HG02938 (cell line): ENCODE results near the gene TRAF3.

Experiments
- ATAC-seq: cut with Tn5 transposase; IDR thresholded peaks from one replicate; pipeline ENCODE4 v1.9.1; 2021; ENCODE audit warnings: mild to moderate bottlenecking, moderate library complexity; ENCODE audit not compliant: unreplicated experiment

TRAF3 gene, protein sequence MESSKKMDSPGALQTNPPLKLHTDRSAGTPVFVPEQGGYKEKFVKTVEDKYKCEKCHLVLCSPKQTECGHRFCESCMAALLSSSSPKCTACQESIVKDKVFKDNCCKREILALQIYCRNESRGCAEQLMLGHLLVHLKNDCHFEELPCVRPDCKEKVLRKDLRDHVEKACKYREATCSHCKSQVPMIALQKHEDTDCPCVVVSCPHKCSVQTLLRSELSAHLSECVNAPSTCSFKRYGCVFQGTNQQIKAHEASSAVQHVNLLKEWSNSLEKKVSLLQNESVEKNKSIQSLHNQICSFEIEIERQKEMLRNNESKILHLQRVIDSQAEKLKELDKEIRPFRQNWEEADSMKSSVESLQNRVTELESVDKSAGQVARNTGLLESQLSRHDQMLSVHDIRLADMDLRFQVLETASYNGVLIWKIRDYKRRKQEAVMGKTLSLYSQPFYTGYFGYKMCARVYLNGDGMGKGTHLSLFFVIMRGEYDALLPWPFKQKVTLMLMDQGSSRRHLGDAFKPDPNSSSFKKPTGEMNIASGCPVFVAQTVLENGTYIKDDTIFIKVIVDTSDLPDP

DNA sequence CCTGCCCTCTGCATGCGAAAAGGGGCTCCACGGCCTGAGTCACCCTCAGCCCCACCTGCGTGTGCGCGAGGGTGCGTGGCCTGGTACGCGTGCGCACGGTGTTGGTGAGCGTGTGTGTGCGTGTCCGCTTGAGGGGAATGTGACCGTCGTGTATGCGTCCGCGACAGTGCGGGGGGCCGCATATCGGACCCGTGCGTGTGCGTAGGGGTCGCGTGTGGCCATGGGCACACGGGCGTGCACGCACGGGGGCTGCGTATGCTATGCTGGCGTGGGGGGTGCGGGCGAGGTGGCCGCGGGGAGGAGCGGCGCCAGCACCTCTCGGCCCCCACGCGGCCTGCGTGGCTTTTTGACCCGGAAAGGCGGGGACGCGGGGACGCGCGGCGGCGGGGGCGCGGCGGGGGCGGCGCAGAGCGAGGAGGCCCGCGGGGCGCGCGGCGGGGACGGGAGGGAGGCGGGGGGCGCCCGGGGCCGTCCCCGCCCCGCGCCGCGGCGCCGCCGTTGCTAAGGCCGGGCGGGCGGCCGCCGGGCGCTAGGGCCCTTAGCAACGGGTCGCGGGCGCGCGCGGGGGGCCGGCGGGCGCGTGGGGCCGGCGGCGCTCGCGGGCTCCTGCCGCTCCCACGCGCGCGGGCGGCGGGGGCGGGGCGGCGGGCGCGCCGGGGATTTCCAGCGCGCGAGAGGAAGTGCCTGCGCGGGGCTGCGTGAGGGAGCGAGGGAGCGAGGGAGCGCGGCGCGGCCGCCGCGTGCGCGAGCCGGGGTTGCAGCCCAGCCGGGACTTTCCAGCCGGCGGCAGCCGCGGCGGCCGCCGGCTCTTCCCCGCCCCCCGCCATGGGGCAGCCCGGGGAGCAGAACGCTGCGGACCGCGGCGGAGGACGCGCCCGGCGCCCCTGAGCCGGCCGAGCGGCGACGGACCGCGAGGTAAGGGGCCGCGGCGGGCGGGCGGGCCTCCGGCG is at the start of gene TRAF3:
Gene TRAF3, plus strand, starts transcription at position 689 of the 950 bp plus-strand sequence. CDS start 92,753 bp downstream, outside the sequence.
- peak; percentile 35 for ATAC-seq

GRCh38 chr14:102728501-102728900 is 48.7 kb upstream of the TRAF3 start:
- no peak for ATAC-seq

- no peak for ATAC-seq
Measured at GRCh38 chr14:102729268-102729667, 48.0 kb upstream of the TRAF3 start.

DNA sequence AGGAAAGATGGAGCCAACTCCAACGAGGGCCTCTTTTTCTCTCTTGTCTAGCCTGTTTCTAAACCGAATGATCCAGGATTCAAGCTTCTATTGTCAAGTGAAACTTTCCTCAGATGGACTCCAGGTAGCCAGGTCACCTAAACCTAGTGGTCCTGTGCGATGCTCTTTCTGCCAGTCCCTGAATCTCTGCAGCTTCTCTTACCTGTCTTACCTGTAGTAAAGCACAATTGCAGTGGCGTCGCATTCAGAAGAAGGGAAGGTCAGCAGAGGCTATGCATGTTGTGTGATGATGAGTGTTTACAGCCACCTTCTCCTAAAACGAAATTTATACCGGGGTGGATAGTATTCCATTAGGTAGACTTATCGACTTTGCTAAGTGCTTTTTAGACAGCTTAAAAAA is 47.4 kb upstream of the TRAF3 start:
- no peak for ATAC-seq

GRCh38 chr14:102731101-102731870 is 46.0 kb upstream of the TRAF3 start:
- ATAC-seq, result no peak

DNA sequence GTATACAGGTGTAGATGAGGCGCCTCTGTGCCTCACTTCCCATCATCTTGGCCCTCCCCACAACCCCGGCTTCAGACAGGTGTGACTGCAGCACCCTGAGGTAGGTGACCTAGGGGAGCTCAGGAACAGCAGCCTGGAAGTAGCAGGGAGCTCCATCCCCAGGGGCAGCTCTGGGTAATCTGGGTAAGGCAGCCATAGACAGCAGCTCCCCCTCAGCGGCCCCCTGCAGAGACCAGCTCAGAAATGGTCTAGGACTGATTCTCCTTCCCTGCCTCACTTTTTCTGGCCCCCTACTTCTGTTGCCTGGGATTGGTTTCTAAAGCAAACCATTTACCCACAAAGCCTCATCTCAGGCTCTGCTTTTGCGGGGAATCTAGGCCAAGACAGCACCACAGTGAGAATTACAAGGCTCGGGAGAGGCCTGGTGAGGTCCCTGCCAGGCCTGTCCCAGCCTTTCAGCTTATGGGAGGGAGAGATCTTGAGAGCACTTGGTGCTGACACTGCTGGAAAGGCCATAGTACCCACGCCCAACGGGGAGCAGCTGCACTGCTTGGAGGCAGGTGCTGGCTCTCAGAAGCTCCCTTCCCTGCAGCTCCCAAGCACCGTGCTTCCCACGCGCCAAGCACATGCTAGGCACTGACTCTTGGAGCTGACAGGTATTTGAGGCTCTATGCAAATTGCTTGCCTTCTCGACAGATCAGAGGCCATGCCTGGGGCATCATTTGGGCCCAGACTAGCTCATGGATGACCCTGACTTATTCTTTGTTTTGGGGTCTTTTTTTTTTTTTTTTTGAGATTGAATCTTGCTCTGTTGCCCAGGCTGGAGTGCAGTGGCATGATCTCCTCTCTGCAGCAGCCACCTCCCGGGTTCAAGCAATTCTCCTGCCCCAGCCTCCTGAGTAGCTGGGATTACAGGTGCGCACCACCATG is 45.1 kb upstream of the TRAF3 start:
- no peak for ATAC-seq

GRCh38 chr14:102732924-102733323 is 44.3 kb upstream of the TRAF3 start:
- no peak for ATAC-seq

DNA sequence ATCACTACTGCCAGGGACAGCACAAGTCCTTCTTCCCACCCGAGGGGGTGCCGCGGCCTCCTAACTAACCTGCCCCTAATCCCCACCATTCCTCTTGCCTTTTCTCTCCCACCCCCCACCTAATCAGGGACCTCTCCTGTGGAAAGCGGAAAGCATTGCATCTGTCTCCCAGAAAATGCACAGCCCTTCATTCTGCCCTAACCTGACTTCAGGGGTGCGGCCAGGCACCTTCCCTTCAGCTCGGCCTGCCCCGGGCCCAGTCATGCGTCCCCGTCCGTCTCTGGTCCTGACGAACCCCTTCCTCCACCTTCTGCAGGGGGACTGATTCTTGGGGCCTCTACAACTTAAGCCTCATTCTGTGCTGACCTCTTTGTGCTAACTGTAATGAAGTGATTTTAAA is 43.9 kb upstream of the TRAF3 start:
- no peak for ATAC-seq

DNA sequence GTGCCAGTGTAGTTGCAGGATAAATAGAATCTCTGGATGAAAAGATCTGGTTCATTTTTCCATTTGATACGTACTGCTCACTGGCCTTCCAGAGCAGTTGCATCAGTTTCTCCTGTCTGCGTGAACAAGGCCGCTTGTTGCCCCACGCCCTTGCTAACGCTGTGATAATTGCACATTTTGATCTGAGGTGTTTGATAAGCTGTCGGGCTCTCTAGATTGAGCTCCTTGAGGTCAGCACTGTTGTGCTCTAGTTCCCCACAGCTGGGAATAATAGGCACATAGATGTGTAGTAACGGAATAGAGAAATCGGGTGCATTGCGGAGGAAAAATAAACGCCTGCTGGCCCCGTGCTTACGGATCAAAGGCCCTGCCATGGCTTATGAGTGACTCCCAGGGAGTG is 42.8 kb upstream of the TRAF3 start:
- ATAC-seq, result no peak

GRCh38 chr14:102736956-102737355 is 40.3 kb upstream of the TRAF3 start:
- ATAC-seq, result no peak

- ATAC-seq, result no peak
Measured at GRCh38 chr14:102737402-102738372, 39.6 kb upstream of the TRAF3 start.

DNA sequence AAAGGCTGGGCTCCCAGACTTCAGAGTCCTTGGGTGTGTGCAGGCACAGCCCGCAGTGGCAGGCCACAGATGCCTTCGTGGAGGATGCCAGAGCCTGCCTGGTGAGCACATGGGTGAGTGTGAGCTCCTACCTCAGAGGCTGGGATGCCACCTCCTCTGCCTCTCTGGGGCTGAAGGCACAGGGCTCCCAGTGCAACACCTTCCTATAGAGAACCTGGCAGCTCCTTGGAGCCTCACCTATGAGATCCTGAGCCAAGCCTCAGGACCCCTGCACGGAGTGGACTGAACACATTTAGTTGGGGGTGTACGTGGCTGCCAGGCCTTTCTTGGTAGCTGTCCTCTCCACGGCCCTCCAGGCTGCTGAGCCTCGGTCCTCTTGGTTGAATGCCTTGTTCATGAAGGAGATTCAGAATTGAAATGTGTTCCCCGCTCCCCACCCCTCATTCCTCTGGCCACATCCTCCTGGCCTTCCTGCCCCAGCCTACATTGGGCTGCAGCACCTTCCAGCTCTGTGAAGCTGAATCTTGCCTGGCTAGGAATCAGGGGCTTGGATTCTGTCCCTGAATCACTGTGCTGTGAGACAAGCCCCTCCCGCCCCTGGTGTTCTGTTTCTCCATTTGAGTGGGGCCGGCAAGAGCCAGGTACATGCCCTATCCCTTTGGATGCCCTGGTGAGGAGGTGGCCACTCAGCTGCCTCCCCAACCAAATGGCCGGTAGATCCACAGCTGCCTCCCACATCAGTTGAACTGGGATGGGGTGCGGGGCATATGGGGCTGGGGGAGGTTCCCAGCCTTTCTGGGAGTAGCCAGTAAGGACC is 38.7 kb upstream of the TRAF3 start:
- no peak for ATAC-seq

- ATAC-seq, result no peak
Measured at GRCh38 chr14:102739190-102739469, 38.1 kb upstream of the TRAF3 start.

GRCh38 chr14:102746634-102747438 is 30.4 kb upstream of the TRAF3 start:
- ATAC-seq, result no peak

- ATAC-seq, result no peak
Measured at GRCh38 chr14:102748806-102749205, 28.4 kb upstream of the TRAF3 start.

GRCh38 chr14:102749393-102750305 is 27.6 kb upstream of the TRAF3 start:
- no peak for ATAC-seq
